ENCODE measurements around the gene ZNF433.

DNA sequence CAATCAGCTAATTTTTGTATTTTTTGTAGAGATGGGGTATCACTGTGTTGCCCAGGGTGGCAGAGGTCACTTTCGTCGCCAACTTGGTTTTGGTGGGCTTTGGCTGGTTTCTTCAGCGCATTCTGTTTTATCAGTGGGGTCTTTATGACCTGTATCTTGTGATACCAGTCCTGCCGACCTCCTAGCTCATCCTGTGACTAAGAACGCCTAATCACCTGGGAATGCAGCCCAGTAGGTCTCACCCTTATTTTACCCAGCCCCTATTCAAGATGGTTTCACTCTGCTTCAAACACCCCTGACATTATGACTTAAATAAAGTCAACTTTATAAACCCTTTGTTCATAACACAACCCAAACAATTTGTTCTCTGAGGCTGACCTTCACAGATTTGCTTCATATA lies 20.3 kb upstream of the ZNF433 start:
- TF ChIP-seq RFX5 (IDR thresholded peaks at IDR 0.05; ENCODE audit: low read depth, low read length) (no peak), POLR2AphosphoS5 (IDR thresholded peaks at IDR 0.05; ENCODE audit: low read length) (no peak), SP1 (IDR thresholded peaks at IDR 0.05; ENCODE audit: low read depth, low read length) (no peak), CTCF (IDR thresholded peaks at IDR 0.05 in 2 of 3, conservative IDR thresholded peaks at IDR 0.05 in 1 of 3; ENCODE audit: control insufficient read depth in 2 of 3, extremely low read depth in 1 of 3, insufficient read depth in 1 of 3, low read depth in 3 of 3, low read length in 3 of 3) (no peak), ETV6 (conservative IDR thresholded peaks at IDR 0.05 in 1 of 2, IDR thresholded peaks at IDR 0.05 in 1 of 2; ENCODE audit: borderline replicate concordance in 1 of 2, low read depth in 1 of 2) (no peak), SMC3 (IDR thresholded peaks at IDR 0.05; ENCODE audit: borderline replicate concordance, low read length) (no peak), JUNB (IDR thresholded peaks at IDR 0.05) (no peak), BMI1 (IDR thresholded peaks at IDR 0.05; ENCODE audit: borderline replicate concordance) (no peak), POLR2A (IDR thresholded peaks at IDR 0.05; ENCODE audit: low read depth, low read length) (no peak), ZBED1 (IDR thresholded peaks at IDR 0.05; ENCODE audit: borderline replicate concordance) (no peak), MXI1 (IDR thresholded peaks at IDR 0.05; ENCODE audit: low read depth, low read length) (no peak), SUPT20H (IDR thresholded peaks at IDR 0.05; ENCODE audit: borderline replicate concordance, control insufficient read depth, low read depth, low read length) (no peak)
- TF ChIP-seq, protein P1, sequence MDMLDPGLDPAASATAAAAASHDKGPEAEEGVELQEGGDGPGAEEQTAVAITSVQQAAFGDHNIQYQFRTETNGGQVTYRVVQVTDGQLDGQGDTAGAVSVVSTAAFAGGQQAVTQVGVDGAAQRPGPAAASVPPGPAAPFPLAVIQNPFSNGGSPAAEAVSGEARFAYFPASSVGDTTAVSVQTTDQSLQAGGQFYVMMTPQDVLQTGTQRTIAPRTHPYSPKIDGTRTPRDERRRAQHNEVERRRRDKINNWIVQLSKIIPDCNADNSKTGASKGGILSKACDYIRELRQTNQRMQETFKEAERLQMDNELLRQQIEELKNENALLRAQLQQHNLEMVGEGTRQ (IDR thresholded peaks at IDR 0.05; ENCODE audit: borderline replicate concordance, low read depth, low read length): no peak

Measured in GM12878 (cell line).